Tibial nerve (tissue), 4 donors: Measurements from ENCODE around the gene MAP3K15.

Source experiments
- CTCF ChIP-seq, 5 experiments: fragments of 200-600 bp in 3 of 5; fragments of 450-650 bp in 2 of 5; sonication (generic) in 3 of 5; IDR thresholded peaks; one replicate each; pipeline ENCODE4 v1.5.1; 2016 to 2019; ENCODE audit warnings: antibody characterized with exemption in 5 of 5, mild to moderate bottlenecking in 3 of 5, moderate library complexity in 2 of 5
- EP300 ChIP-seq, 2 donors: sonication (generic); formaldehyde crosslinking; IDR thresholded peaks; one replicate each; pipeline ENCODE4 v1.6.1; 2017; ENCODE audit warnings: antibody characterized with exemption in 2 of 2, mild to moderate bottlenecking in 1 of 2

GRCh38 chrX:19532709-19533108 is 17.4 kb upstream of the MAP3K15 start:
- TF ChIP-seq CTCF (IDR thresholded peaks at IDR 0.05) (no peak), EP300 (IDR thresholded peaks at IDR 0.05) (no peak)
